ENCODE measurements around the gene CDH23.

CDH23 gene

DNA sequence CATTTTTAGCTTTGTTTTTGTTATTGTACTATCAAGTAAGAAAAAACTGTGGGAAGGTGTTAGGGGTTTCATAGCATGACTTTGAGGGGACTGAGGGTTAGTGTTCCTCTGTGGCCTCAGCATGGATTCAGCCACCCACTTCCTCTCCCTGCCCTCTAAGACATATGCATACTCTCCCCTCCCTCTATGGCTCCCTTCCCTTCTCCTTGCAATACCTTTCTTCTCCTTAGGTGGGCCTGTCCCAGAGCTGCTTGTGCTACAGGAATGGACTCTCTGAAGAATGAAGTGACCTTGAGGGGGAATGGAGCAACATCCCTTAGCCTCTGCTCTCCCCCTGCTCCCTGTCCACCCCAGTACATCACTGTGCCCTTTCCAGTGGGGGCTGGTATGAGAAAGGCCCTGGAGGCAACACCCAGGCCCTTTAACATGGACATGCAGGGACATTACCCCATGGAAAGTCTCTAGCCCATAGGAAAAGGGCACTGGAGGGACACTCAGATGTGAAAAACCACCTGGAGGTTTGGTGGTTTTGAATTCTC is 22.4 kb downstream of the CDH23 start:
- H3K27me3 ChIP-seq (ENCODE audit: control insufficient read depth, low read length): peaks cover 9% of the 10 kb centered on the region; the same call in 1 of the 2 replicates
- H3K79me2 ChIP-seq (ENCODE audit: control insufficient read depth, low read length): no peaks in the 10 kb centered on the region
- no peaks in the 10 kb centered on the region for H3K4me1 ChIP-seq (ENCODE audit: control insufficient read depth, low read length)
- H3K9me3 ChIP-seq (ENCODE audit: control insufficient read depth, insufficient read depth, low read length): no peaks in the 10 kb centered on the region; the same call in 1 of the 2 replicates
- H3K36me3 ChIP-seq (ENCODE audit: control insufficient read depth, low read length): no peaks in the 10 kb centered on the region
- H3K4me3 ChIP-seq (ENCODE audit: low read length): no peak overlapping the region
- no peaks in the 10 kb centered on the region for H4K20me1 ChIP-seq (ENCODE audit: control insufficient read depth, insufficient read depth, low read depth, low read length)
- H3K9me2 ChIP-seq (replicated peaks; ENCODE audit: control insufficient read depth, low read length): no peaks in the 10 kb centered on the region
- no peak overlapping the region for H3K4me2 ChIP-seq (ENCODE audit: low read length)
- TF ChIP-seq EZH2phosphoT487 (IDR thresholded peaks at IDR 0.05; ENCODE audit: borderline replicate concordance, low read length) (no peak), CTCF (IDR thresholded peaks at IDR 0.05; ENCODE audit: low read depth, low read length, poor library complexity, severe bottlenecking) (no peak)
- H3K27ac ChIP-seq (ENCODE audit: low read depth, low read length): no peak overlapping the region
- H3F3A ChIP-seq (ENCODE audit: control insufficient read depth, insufficient read depth): no peaks in the 10 kb centered on the region

- no peaks in the 10 kb centered on the region for H3K79me2 ChIP-seq (ENCODE audit: control insufficient read depth, low read length)
- H3F3A ChIP-seq (ENCODE audit: control insufficient read depth, insufficient read depth): no peaks in the 10 kb centered on the region
- H3K4me3 ChIP-seq (ENCODE audit: low read length): no peak overlapping the region
- no peaks in the 10 kb centered on the region for H4K20me1 ChIP-seq (ENCODE audit: control insufficient read depth, insufficient read depth, low read depth, low read length)
- no peaks in the 10 kb centered on the region; the same call in 1 of the 2 replicates for H3K9me3 ChIP-seq (ENCODE audit: control insufficient read depth, insufficient read depth, low read length)
- TF ChIP-seq CTCF (IDR thresholded peaks at IDR 0.05; ENCODE audit: low read depth, low read length, poor library complexity, severe bottlenecking) (no peak), EZH2phosphoT487 (IDR thresholded peaks at IDR 0.05; ENCODE audit: borderline replicate concordance, low read length) (no peak)
- no peaks in the 10 kb centered on the region for H3K4me1 ChIP-seq (ENCODE audit: control insufficient read depth, low read length)
- H3K4me2 ChIP-seq (ENCODE audit: low read length): no peak overlapping the region
- peaks cover 5% of the 10 kb centered on the region; the same call in 1 of the 2 replicates for H3K27me3 ChIP-seq (ENCODE audit: control insufficient read depth, low read length)
- no peaks in the 10 kb centered on the region for H3K36me3 ChIP-seq (ENCODE audit: control insufficient read depth, low read length)
- H3K9me2 ChIP-seq (replicated peaks; ENCODE audit: control insufficient read depth, low read length): no peaks in the 10 kb centered on the region
- no peak overlapping the region for H3K27ac ChIP-seq (ENCODE audit: low read depth, low read length)
Observed at GRCh38 chr10:71419750-71420149, 23.0 kb downstream of the CDH23 start.

DNA sequence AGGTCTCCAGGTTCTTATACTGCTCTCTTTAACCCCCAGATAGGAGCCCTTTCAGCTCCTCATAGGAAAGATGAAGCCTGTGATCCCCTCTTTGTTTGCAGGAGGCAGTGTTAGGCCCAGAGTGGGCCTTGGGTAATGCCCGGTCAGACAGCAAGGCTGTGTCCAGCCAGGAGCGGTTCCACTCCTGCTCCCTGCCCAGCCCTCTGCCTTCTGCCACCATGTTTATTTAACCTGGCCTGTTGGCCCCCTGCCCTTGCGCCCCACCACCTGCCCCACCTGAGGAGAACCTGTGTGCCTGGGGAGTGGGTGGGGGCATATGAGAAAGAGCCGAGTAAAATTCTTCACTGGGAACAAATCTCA is 24.3 kb downstream of the CDH23 start:
- Histone ChIP-seq H3K4me1 (ENCODE audit: control insufficient read depth, low read length) (no peaks in the 10 kb centered on the region), H3K27ac (ENCODE audit: low read depth, low read length) (no peak overlapping the region), H3F3A (ENCODE audit: control insufficient read depth, insufficient read depth) (no peaks in the 10 kb centered on the region), H4K20me1 (ENCODE audit: control insufficient read depth, insufficient read depth, low read depth, low read length) (no peaks in the 10 kb centered on the region), H3K9me3 (ENCODE audit: control insufficient read depth, insufficient read depth, low read length) (no peaks in the 10 kb centered on the region; the same call in 1 of the 2 replicates), H3K27me3 (ENCODE audit: control insufficient read depth, low read length) (peaks cover 5% of the 10 kb centered on the region; the same call in 1 of the 2 replicates), H3K4me3 (ENCODE audit: low read length) (no peak overlapping the region), H3K9me2 (replicated peaks; ENCODE audit: control insufficient read depth, low read length) (no peaks in the 10 kb centered on the region), H3K79me2 (ENCODE audit: control insufficient read depth, low read length) (no peaks in the 10 kb centered on the region), H3K36me3 (ENCODE audit: control insufficient read depth, low read length) (no peaks in the 10 kb centered on the region), H3K4me2 (ENCODE audit: low read length) (no peak overlapping the region)
- no peak for TF ChIP-seq CTCF (IDR thresholded peaks at IDR 0.05; ENCODE audit: low read depth, low read length, poor library complexity, severe bottlenecking)
- TF ChIP-seq EZH2phosphoT487 (IDR thresholded peaks at IDR 0.05; ENCODE audit: borderline replicate concordance, low read length): no peak
